Measurements from ENCODE around the gene SUFU.
A peak's percentile ranks its signal among the peaks of the same experiment; 100 is the strongest.

Gene SUFU

DNA sequence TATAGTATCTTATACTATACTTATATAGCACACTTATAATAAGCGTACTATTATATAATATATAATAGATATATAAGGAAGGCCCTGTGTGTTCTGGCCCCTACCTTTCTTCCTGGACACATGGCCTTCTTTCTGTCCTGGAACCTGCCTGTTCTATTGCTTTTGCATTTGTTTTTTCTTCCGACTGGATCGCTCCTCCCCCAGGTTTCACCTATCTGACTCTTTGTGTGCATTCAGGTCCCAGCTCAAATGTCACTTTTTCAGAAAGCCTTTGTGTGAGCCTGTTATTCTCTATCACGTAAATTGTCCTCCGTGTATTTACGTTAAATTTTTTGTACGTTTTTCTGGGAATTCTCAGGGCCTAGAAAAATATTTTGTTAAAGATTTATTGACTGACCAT, 137.6 kb downstream of the SUFU start:
- no peak for DNase-seq (ENCODE audit: low read depth)

DNA sequence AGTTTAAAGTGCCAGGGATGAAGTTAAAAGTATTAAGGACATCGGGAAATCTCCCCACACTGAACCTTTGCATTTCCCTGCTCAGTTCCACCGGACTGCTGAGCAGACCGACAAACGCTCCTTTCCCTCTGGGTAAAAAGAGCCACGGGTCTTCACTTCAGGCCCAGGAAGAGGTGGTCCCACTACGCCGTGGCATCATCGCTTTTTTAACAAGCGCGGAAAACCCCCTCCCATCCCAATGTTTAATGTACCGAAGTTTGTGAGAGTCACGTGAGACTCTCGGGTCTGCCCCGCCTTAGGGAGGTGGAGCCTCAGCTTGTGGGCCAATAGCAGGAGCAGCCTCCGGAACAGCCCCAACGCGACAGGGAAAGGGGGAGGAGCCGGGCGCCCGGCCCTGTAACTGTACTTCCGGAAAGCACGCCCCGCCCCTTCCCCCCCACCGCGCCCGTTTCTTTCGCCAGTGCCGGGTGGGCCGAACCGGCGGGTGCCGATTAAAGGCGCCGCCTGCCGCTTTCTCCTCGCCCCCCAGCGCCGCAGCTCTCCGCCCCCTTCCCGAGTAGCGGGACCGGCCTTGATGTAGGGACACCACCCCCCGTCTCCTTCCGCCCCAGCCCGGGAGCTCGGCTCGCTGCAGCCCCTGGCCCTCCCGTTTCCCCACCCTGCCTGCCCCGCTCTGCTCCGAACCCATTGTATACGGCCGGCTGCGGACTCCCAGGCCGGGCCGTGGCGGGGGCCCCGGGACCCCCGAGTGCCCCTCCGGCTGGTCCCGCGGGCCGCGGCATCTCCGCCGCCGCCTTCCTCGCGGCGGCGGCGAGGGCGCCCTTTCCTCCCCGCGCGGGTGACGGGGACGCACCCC, 138.3 kb downstream of the SUFU start:
- DNase-seq (ENCODE audit: low read depth), result peak; percentile 94

DNA sequence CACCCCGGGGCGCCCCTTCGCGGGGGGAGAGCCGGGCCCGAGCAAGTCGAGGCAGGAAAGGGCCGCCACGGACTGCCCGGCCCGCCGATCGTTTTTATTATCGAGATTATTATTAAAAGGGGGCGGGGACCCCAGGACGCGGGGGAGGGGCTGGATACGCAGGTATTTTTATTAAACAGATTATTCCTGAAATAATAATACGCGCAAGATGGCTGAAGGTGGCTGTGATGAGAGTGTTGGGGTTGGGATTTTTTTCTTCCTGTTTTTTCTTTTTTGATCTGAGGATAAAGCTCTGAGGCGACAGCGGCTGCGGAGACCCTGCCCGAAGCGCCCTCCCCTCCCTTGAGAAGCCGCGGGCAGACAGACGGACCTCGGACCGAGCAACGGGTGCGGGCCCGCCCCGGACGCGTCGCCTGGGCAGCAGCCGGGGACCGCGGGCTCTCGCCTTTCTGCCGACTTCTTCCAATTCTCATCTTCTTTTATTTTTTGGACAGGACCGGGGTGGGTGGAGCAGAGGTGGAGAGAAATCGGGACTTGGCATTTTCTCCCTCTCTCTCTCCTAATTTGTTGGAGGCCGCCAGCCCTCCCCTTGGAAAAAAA, 139.1 kb downstream of the SUFU start:
- peak; percentile 75 for DNase-seq (ENCODE audit: low read depth)

DNA sequence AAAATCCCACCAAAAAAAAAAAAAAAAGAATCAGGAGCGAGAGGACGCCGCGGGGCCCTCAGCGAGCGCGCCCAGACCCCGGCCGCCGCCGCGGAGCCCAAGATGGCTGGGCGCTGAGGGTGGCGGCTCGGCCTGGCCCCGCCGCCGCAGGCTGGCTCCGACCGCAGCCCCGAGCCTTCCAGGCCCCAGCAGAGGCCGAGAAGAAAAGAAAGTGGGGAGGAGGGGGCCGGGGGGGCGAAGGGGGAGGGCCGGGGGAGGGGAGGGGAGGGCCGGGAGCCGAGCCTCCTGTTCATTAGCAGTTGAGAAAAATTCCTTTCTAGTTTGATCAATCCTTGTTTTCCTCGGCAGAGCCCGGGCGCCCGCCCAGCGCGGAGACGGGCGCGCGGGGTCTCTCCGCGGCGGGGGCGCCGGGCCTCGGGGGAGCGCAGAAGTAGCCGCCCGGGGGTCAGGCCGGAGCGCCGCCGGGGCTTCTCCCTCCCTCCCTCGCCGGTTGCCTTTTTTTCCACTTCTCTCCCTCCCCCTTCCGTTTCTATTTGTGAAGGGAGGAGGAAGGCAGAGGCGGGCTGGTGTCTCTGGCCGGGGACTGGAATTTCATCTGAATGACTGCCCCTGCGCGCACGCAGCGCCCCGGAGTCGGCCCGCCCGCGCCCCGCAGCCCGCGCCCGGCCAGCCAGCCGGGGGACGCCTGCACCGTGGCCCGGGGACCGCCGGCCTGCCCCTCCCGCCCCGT, 139.7 kb downstream of the SUFU start:
- peak; percentile 76 for DNase-seq (ENCODE audit: low read depth)

DNA sequence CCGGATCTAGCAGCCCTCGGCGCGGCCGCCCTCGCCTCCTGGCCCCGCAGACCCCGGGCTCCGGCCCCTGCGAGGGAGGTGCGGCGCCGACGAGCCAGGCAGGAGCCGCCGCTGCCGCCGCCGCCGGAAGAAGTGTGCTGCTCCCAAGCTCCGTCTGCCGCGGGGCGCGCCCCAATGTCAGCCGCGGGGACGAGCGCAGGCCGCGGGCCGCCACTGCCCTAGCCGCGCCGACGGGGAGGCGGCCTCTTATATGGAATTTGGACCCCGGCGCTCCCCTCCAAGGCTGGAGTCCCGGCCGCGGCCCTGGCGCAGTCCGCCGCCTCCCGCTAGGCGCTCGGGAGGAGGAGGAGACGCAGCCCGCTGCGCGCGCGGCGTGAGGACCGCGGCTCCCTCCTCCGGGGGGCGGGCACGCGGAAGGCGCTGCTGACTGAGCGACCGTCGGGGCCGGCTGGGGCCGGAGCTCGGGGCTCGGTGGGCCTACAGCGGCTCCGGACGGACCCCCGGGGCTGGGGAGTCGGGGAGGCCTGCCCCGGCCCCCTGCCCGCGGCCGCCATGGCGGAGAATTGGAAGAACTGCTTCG, 140.4 kb downstream of the SUFU start, which contains the start of gene TRIM8:
Gene TRIM8 (plus strand): TSS at position 414 of the 580 bp plus-strand sequence. CDS start 139 bp downstream, at position 553.
- no peak for DNase-seq (ENCODE audit: low read depth)

DNA sequence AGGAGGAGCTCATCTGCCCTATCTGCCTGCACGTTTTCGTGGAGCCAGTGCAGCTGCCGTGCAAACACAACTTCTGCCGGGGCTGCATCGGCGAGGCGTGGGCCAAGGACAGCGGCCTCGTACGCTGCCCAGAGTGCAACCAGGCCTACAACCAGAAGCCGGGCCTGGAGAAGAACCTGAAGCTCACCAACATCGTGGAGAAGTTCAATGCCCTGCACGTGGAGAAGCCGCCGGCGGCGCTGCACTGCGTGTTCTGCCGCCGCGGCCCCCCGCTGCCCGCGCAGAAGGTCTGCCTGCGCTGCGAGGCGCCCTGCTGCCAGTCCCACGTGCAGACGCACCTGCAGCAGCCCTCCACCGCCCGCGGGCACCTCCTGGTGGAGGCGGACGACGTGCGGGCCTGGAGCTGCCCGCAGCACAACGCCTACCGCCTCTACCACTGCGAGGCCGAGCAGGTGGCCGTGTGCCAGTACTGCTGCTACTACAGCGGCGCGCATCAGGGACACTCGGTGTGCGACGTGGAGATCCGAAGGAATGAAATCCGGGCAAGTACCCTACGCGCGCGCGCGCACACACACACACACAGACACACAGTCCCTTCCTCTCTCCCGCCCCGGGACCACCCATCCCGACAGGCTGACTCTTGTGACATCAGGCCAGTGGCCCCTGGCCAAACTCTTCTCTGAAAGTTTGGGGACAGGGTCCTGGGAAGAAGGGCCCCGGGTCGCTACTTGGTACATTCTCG, 141.0 kb downstream of the SUFU start:
- no peak for DNase-seq (ENCODE audit: low read depth)

DNA sequence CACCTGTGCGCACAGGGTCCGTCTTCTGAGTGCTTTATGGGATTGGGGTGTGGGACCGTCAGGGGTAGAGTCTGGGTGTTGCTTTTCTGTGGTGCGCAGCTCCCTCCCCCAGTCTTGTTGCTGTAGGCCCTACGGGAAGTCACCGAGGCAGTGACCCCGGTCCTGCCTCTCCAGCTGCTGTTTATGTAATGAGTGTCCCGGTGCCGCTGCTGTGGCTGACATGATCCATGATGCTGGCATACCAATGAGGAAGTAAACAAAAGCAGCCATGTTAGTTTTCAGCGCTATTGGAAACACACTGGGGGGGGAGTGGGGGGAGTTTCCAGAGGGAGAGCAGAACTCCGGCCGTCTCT, 141.6 kb downstream of the SUFU start:
- DNase-seq (ENCODE audit: low read depth), result no peak

DNA sequence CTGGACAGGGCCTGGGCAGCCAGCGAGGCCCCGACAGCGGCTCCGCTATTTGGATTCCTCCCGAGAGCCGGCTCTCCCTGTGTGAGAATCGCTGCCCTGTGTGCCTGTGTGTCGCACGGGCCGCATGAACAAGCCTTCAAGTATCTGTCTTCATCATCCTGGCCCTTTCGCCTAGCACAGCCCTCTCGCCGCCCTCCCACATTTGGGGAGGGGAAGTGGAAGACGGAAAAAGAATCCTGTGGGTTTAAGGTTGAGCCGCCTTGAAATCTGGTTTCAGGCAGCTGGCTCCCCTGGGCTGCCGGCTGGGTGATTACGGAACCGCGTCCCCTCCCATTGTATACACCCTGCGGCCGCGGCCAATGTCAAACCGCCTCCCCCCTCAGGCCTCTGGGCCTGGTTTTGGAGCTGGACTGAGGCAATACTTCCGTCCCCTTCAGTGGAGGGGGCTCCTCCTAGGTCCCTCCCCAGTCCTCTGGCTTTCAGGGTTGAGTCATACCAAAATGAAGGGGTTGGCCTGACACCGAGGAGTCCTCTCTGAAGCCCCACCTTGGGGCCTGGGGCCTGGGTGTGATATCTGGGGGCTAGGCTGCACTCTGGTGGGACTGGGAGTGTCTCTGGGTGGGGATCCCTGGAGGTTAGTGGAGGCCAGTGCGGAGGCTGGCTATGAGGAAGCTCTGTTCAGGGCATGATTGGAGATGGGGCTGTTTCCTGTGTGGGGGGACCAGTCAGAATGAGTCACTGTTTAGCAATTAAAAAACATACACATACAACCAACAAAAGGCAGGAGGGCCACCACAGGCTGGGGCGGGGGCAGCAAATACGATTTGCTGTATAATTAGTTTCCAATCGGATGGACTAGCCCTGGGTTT, 142.2 kb downstream of the SUFU start:
- peak; percentile 96 for DNase-seq (ENCODE audit: low read depth)

DNA sequence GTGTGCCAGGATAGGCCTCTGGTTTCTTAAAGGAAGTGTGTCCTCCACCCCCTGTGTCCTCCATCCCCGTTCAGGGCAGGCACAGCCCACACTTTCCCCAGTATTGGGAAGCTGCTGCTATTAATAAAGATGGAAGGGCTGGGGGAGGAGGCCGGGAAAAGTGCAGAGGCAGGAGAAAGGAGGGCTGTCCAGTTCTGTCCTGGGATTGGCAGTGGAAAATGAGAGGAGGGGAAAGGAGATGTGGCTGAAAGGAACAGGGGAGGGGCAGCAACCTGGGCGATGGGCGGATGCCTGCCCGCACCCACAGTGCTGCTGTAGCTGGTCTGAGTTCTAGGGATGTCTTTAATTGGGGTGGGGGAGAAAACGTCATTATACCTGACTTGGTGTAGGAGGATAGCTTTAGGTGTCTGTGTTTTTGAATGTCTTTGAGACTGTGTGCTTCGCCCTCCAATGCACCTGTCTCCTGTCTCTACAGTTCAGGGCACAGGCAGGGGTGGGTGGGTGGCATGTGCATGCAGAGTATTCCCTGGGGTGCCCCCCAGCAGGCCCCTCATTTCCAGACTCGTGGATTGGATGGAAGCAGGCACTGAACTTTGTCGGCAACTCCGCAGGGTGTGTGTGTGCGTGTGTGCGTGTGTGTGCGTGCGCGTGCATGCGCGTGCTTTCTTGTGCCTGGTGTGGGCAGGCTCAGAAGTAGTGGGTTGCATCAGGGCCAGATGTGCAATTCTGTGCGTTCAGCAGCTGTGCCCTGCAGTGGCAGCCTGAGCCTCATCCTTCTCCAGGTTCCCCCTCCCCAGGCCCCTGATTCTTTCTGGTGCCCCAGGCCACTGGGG, 143.1 kb downstream of the SUFU start:
- no peak for DNase-seq (ENCODE audit: low read depth)

DNA sequence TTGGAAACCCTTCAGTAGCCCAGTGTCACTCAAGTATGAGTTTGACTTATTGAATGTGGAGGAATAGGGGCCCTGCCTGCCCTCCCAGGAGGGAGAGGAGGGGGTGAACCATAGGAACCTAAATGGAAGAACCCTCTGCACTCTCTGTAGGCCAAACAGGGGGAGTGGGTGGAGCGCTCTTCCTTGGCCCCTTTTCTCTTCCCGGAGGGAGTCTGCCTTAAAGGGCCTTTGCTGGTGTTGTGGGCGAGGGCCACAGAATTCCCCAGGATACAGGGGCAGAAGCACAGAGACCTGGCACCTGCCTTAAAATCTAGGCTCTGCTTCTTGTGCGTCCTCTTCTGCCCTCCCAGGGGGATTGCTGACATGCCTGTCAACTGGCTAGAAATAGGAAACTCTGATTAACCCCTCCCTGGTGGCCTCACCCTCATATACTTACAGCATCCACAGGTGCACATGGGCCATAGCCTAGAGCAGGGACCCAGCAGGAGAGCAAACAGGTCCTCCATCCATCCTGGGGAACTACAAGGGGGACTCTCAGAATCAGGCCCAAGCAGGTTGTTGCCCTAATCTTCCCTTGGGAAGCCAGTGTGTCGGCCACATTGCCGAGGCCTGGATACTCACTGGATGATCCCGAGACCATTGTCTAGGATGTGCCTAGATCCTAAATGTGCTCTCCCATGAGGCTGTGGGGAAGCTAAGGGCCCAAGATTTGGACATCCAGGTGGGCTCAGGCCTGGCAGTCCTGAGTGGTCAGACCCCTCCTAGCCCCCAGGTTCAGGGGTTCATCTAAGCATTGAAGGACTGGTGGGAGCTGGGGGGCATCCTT, 143.9 kb downstream of the SUFU start:
- no peak for DNase-seq (ENCODE audit: low read depth)

DNA sequence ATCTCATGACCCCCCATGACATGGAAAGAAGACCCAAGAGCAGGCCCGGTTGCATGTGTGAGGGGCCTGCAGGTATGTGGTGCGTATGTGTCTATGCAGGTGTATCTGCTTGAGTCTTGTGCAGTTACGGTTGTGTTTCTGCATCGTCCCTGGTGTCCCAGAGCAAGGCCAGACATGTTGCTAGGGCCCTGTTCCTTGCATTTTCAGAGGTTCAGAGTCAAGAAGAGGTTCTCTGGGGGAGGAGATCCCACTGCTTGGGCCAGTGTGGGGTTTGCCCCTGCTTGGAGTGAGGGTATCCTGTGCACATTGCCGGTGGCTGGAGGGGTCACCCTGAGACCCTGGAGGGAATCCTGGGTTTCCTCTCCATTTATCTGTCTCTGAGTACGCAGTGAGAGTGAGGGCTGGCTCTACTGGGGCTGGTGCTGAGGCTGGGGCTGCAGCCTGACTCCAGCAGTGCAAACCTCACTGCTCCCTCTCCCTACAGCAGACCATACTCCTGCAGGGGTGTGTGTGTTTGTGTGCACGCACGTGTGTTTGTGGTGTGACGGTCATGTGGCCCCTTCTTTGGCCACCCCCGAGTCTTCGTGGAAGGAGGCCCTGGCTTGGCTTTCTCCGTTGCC, 144.6 kb downstream of the SUFU start:
- no peak for DNase-seq (ENCODE audit: low read depth)

DNA sequence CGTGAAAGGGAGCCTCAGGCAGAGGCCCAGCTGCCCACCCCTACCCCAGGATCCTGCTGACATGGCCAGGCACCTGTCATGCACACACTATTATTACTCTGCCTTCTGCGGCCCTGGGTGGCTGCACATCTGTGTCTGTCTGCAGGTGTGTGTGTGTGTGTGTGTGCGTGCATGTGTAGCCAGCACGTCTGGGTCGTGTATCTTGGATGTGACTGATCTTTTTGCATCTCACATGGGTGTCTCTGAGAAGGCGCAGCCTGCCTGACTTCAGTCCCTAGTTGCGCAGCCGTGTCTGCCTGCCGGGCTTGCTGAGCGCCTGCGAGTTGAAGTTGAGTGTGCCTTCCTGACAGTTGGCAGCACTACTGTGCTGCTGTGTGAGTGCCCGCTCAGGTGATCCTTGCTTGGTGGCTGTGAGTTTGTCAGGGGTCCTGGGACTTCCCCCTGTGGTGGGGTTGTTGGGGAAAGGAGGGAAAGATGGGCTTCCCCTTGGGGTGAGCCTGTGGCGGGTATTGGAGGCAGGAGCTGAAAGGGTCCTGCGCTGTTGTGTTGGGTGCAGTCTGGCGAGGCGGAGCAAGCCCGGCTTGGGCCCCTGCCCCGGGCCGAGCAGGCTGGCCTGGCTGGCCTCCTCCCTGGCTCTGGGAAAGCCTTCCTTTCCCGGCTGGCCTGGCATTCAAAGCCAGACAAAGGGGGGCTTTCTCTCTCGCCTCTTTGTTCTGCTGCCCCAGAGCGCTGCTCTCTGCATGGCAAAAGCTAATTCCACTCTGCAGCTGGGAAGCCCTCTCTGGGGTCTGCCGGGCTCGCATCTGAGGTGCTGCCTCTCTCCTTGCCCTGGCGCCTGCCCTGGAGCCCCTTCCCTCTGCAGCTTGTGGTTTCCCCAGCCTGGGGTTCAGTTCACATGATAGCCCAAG, 145.4 kb downstream of the SUFU start:
- DNase-seq (ENCODE audit: low read depth), result no peak

DNA sequence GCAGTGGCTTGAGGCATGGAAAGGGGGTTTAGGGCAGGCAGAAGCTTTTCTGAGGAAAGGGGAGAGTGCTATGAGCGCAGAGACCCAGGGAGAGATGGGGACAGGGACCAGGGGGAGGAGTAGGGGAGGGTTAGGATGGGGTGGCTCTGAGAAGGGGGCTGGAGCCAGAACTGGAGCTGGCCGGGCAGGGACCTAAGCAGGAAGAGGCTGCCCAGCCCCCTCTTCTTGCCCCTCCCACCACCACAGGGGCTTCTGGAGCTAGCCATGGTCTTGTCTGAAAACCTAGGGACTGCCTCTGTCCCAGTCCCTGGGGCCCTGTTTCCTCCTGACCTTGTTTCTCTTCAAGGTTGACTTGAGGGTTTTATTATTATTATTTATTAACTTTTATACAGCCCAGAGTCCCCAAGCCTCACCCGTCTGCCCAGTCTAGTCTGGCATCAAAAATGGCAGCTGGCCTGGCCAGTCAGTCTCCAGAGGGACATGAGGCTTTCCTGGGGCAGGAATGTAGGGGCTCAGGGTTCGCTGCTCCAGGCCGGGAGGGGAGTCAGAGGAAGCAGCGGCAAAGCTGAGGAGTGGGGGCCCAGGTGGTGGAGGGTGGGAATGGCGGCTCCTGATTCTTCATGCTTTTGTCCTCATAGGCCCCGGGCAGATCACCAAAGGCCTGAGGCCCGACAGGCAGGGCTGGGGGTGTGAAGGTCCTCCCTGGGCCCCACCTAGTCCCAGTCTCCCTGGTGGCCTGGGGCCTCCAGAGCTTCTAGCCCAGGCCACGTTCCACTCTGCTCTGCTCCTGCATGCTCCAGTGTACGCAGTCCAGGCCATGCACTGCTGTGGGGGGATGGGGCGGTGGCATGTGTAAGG, 146.3 kb downstream of the SUFU start:
- no peak for DNase-seq (ENCODE audit: low read depth)

DNA sequence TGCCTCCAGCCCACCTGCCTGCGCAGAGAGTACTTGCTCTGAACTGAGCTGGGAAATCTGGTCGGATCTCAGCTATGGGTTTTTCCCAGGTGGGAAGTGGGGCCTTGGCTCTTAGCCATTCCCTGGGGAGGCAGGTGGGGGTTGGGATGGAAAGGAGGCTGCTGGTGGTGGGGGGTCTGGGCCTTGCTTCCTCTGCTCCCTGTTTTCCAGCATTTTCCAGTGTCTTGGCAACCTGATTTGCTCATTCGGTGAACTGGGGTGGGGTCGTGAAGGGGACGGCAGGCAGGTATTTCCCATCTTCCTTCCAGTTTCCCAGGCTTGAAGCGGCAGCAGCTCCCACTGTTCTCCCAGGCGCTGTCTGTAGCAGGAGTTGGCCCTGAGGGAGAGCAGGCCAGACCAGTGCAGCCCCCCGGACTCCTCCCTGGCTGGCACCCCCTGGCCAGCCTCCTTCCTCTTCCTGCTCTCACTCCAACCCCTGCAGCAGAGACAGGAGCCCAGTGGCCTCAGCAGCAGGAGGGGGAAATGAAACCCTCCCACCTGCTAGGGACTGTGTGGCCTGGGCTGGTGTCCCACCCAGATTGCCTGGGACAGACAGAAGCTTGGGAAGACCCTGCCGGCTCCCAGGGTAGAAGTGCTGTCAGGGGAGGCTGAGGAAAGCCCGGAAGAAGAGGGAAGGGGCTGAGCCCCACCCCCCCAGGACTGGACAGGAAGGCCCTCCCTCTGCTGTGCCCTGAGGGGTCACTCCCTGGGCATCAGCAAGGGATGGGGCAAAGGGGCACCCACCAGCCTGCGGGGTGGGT, 147.1 kb downstream of the SUFU start:
- no peak for DNase-seq (ENCODE audit: low read depth)

DNA sequence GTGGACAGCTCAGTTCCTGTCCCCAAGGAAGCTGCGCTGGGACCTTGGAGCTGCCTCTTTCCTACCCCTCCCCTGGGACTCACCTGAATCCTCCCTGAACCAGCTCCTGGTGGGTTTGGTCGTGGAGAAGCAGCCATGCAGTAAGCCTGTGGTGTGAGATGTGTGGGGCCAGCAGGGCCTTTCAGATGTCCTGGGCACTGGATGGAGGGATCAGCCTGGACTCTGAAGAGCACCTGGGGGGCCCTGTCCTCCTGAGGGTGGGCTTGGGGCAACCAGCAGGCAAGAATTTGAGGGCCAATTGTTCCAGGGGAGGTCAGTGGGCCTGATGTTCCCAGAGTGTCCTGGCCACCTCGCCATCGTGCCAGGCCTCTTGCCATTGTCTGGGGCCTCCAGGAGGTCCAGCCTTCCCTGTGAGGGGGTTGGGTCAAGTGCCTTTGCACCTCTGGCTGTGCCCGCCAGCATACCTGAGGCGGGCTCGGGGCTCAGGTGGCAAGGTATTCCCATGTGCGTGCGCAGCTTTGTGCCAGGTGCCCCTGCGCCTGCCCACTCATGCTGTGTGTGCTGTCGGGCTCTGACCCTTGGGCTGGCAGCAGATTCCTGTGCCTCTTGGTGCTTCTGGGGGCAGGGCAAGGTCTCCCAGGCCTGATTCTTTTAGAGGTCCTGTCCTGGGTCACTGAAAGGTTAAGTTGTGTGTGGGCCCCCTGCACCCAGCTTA, 147.8 kb downstream of the SUFU start:
- DNase-seq (ENCODE audit: low read depth), result no peak

Measured in stromal cell of bone marrow (primary cell).